Loucy (cell line): ENCODE results near the gene UBA5.

Experiments used
- H2AFZ ChIP-seq: fragments of 200-600 bp; sonication (generic); 2 replicates; pipeline ENCODE4 v1.6.0; 2016; ENCODE audit warnings: antibody characterized with exemption, mild to moderate bottlenecking, low read length, moderate library complexity
- H3F3A ChIP-seq: fragments of 200-600 bp; 2 replicates; pipeline ENCODE4 v1.6.0; 2016; ENCODE audit warnings: antibody characterized with exemption, low read depth, mild to moderate bottlenecking
- H3K27me3 ChIP-seq: fragments of 200-600 bp; sonication (generic); 2 replicates; pipeline ENCODE4 v1.6.1; 2014; ENCODE audit warnings: low read length, mild to moderate bottlenecking; ENCODE audit not compliant: insufficient read depth, poor library complexity, severe bottlenecking
- H3K36me3 ChIP-seq: fragments of 200-600 bp; sonication (generic); 2 replicates; pipeline ENCODE4 v1.6.1; 2016; ENCODE audit warnings: low read length; ENCODE audit not compliant: insufficient read depth
- H3K4me1 ChIP-seq: fragments of 200-600 bp; sonication (generic); 2 replicates; pipeline ENCODE4 v1.5.1; 2014; ENCODE audit warnings: low read length, mild to moderate bottlenecking; ENCODE audit not compliant: insufficient read depth, poor library complexity, severe bottlenecking
- H3K4me2 ChIP-seq: fragments of 200-600 bp; sonication (generic); 2 replicates; pipeline ENCODE4 v1.6.0; 2014; ENCODE audit warnings: antibody characterized with exemption, low read length, low read depth, mild to moderate bottlenecking; ENCODE audit not compliant: poor library complexity, severe bottlenecking
- H3K4me3 ChIP-seq: fragments of 200-600 bp; sonication (generic); 2 replicates; pipeline ENCODE4 v1.5.1; 2014; ENCODE audit warnings: low read length, mild to moderate bottlenecking, mixed read lengths; ENCODE audit not compliant: poor library complexity, severe bottlenecking
- H3K79me2 ChIP-seq: fragments of 200-600 bp; sonication (generic); 2 replicates; pipeline ENCODE4 v1.6.1; 2014; ENCODE audit warnings: low read length; ENCODE audit not compliant: insufficient read depth
- H3K9ac ChIP-seq: fragments of 200-600 bp; sonication (generic); 2 replicates; pipeline ENCODE4 v1.6.0; 2014; ENCODE audit warnings: mild to moderate bottlenecking, low read depth, low read length, moderate library complexity; ENCODE audit not compliant: poor library complexity, severe bottlenecking
- H3K9me2 ChIP-seq: fragments of 200-600 bp; sonication (generic); replicated peaks from 2 replicates; pipeline ENCODE4 v1.6.1; 2016; ENCODE audit warnings: low read depth, low read length, mixed read lengths
- H3K9me3 ChIP-seq: fragments of 200-600 bp; sonication (generic); 2 replicates; pipeline ENCODE4 v1.6.1; 2014; ENCODE audit warnings: mild to moderate bottlenecking, antibody characterized with exemption, low read length, low read depth; ENCODE audit not compliant: insufficient read depth
- H4K20me1 ChIP-seq: fragments of 200-600 bp; sonication (generic); 2 replicates; pipeline ENCODE4 v1.6.0; 2014; ENCODE audit warnings: antibody characterized with exemption, low read length, mild to moderate bottlenecking; ENCODE audit not compliant: insufficient read depth, poor library complexity, severe bottlenecking
- EZH2phosphoT487 ChIP-seq: fragments of 200-600 bp; IDR thresholded peaks from 2 replicates; pipeline ENCODE4 v1.6.1; 2018; ENCODE audit warnings: antibody characterized with exemption, mild to moderate bottlenecking, moderate library complexity, borderline replicate concordance
- TF ChIP-seq, protein P1 (sequence below): fragments of 200-600 bp; sonication (generic); conservative IDR thresholded peaks from 2 replicates; pipeline ENCODE4 v1.5.1; 2014; ENCODE audit warnings: mild to moderate bottlenecking, antibody characterized with exemption, low read length

UBA5 gene

DNA sequence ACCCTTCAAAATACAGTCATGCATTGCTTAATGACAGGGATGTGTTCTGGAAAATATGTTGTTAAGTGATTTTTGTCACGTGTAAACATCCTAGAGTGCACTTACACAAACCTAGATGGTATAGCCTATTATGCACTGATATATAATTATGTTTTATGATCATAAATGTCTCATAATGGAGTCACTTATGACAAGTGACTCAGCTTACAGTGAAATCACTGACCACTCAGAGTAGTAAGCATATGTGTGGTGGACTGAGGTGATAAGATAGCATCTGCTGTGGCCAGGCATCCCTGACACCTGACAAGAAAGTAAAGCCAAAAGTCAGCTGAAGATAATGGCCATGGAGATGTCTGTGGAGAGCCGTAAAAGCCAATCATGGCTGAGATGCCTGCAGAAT lies 5.9 kb upstream of the UBA5 start:
- no peaks in the 10 kb centered on the region for H3K36me3 ChIP-seq
- no peaks in the 10 kb centered on the region for H4K20me1 ChIP-seq
- H3K9me3 ChIP-seq, result no peaks in the 10 kb centered on the region
- H3K4me3 ChIP-seq, result no peak overlapping the region
- no peak overlapping the region for H3K4me2 ChIP-seq
- H3K79me2 ChIP-seq, result peaks cover 9% of the 10 kb centered on the region
- H2AFZ ChIP-seq, result no peak overlapping the region
- no peaks in the 10 kb centered on the region for H3F3A ChIP-seq
- H3K9ac ChIP-seq, result no peak overlapping the region
- H3K4me1 ChIP-seq, result peaks cover 37% of the 10 kb centered on the region
- no peaks in the 10 kb centered on the region for H3K9me2 ChIP-seq
- TF ChIP-seq, protein P1, sequence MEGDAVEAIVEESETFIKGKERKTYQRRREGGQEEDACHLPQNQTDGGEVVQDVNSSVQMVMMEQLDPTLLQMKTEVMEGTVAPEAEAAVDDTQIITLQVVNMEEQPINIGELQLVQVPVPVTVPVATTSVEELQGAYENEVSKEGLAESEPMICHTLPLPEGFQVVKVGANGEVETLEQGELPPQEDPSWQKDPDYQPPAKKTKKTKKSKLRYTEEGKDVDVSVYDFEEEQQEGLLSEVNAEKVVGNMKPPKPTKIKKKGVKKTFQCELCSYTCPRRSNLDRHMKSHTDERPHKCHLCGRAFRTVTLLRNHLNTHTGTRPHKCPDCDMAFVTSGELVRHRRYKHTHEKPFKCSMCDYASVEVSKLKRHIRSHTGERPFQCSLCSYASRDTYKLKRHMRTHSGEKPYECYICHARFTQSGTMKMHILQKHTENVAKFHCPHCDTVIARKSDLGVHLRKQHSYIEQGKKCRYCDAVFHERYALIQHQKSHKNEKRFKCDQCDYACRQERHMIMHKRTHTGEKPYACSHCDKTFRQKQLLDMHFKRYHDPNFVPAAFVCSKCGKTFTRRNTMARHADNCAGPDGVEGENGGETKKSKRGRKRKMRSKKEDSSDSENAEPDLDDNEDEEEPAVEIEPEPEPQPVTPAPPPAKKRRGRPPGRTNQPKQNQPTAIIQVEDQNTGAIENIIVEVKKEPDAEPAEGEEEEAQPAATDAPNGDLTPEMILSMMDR, result no peak
- TF ChIP-seq EZH2phosphoT487, result no peak
- H3K27me3 ChIP-seq, result no peaks in the 10 kb centered on the region

GRCh38 chr3:132654721-132655120 lies 5.4 kb upstream of the UBA5 start:
- Histone ChIP-seq H3K79me2 (peaks cover 12% of the 10 kb centered on the region), H3F3A (no peaks in the 10 kb centered on the region), H3K4me3 (no peak overlapping the region), H3K4me1 (peaks cover 37% of the 10 kb centered on the region), H4K20me1 (no peaks in the 10 kb centered on the region), H3K4me2 (no peak overlapping the region), H3K9me3 (no peaks in the 10 kb centered on the region), H3K27me3 (no peaks in the 10 kb centered on the region), H2AFZ (no peak overlapping the region), H3K36me3 (no peaks in the 10 kb centered on the region), H3K9me2 (no peaks in the 10 kb centered on the region), H3K9ac (no peak overlapping the region)
- TF ChIP-seq, protein P1, result no peak
- TF ChIP-seq EZH2phosphoT487, result no peak

DNA sequence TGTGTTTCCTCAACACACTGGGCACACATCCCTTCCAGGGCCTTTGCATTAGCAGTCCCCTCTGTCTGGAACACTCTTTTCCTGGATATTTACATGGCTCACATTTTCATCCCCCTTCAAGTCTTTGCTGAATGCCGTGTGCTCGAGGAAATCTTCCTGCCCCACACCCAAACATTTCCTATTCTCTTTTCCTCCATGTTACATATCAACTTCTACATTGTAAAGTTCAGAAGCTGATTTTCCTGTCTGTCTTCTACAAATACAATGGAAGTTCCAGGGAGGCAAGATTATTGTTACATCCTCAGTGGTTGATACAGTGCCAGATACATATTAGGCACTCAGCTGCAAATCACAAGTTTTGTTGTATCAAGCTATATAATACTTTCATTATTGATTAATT lies 4.7 kb upstream of the UBA5 start:
- no peak overlapping the region for H3K4me3 ChIP-seq
- H3K79me2 ChIP-seq, result peaks cover 14% of the 10 kb centered on the region

More for the DNA sequence above, 4.7 kb upstream of the UBA5 start:
- H3K27me3 ChIP-seq, result no peaks in the 10 kb centered on the region
- H3K4me1 ChIP-seq, result peaks cover 37% of the 10 kb centered on the region
- no peaks in the 10 kb centered on the region for H3K36me3 ChIP-seq
- no peaks in the 10 kb centered on the region for H3F3A ChIP-seq
- H3K9me3 ChIP-seq, result no peaks in the 10 kb centered on the region
- TF ChIP-seq, protein P1, result no peak
- no peak for TF ChIP-seq EZH2phosphoT487
- no peak overlapping the region for H2AFZ ChIP-seq
- no peak overlapping the region for H3K9ac ChIP-seq
- H3K9me2 ChIP-seq, result no peaks in the 10 kb centered on the region
- H4K20me1 ChIP-seq, result no peaks in the 10 kb centered on the region
- H3K4me2 ChIP-seq, result no peak overlapping the region
